HG02973 (cell line): ENCODE data around the gene SPATA13.

Source experiments
- ATAC-seq: cut with Tn5 transposase; IDR thresholded peaks from one replicate; pipeline ENCODE4 v1.9.1; 2021; ENCODE audit warnings: moderate library complexity; ENCODE audit not compliant: unreplicated experiment

Gene SPATA13

DNA sequence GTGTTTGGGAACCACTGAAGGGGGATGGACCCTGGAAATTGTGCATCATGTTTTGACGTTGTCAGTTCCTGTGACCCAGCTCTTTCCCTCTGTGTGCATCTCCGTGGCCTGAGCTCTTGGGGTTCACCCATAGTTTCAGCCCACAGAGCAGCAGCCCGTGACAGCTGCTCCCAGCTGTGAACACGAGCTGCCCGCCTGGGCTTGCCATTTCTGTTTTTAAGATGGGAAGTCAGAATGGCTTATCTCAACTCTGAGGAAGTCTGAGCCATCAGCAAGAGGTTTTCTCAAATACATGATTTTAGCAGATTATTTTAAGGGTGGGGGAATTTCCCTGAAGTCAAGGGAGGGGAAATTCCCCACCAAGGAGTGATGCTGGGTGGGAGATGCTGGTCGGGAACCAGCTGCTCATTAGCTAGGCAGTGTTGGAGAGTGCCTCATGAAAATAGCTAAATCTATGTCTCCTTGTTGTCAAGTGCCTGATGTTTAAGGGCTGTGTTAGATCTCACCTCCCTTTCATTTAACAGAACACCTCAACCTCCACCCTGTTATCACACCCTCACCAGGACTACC is 114.0 kb downstream of the SPATA13 start:
- ATAC-seq, result peak; percentile 56

DNA sequence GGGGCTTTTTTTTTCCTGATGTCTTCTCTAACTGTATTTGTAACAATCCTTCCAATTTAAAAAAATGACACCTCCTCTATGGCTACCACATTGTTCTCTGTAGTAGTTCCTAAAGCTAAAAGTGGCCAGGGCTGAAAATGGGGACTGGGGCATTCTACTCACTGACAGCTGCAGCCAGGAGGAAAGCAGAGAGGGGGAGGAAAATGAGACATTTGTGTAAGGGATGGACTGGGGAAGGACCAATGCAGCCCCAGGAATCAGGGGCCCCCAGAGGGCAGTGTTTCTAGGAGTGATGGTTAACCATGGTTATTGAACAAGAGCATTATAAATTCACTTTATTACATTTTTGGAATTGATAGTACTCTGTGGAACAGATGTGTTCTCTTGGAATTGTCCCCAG is 114.5 kb downstream of the SPATA13 start:
- no peak for ATAC-seq

DNA sequence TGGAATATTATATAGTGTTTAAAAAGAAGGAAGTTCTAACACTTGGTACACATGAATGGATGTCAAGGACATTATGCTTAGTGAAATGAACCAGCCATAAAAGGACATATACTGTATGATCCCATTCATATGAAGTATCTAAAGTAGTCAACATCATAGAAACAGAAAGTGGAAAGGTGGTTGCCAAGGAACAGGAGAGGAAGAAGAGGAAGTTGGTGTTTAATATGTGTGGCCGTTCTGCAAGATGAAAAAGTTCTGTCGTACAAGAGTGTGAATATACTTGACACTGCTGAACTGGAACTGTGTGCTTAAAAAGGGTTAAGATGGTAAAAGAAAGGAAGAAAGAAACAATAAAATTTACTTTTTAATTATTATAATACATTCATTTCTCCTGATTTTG is 115.8 kb downstream of the SPATA13 start:
- no peak for ATAC-seq

DNA sequence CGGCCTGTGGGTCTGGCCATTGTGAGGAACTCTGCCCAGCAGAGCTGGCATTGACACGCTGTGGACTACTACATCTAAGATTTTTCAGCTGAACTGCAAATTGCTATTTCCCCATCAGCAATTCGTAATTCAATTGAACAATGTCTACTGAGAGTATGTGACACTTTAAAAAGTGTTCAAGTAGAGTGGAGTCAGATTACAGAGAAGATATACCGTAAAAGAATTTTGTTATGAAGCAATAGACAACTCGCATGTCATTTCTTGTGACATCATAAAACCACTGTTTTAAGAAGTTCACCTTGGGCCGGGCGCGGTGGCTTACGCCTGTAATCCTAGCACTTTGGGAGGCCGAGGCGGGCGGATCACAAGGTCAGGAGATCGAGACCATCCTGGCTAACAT is 116.3 kb downstream of the SPATA13 start:
- no peak for ATAC-seq

DNA sequence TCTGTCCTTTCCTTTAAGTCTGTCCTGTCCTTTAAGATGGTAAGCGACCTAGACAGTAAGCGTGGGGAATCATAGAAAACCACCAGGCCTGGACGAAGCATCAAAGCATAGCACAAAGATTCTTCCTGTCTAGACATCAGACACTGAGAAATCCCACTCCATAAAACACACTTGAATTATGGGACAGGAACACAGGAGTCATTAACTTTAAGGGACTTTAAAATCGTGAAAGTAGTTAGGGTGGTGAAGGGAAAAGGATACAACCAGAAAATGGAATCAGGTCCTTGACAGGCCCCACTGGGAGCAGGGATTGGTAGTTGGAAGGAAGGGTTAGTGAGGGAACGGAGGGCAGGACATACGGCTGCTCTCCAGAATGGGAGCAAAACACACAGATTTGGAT is 117.2 kb downstream of the SPATA13 start:
- no peak for ATAC-seq

DNA sequence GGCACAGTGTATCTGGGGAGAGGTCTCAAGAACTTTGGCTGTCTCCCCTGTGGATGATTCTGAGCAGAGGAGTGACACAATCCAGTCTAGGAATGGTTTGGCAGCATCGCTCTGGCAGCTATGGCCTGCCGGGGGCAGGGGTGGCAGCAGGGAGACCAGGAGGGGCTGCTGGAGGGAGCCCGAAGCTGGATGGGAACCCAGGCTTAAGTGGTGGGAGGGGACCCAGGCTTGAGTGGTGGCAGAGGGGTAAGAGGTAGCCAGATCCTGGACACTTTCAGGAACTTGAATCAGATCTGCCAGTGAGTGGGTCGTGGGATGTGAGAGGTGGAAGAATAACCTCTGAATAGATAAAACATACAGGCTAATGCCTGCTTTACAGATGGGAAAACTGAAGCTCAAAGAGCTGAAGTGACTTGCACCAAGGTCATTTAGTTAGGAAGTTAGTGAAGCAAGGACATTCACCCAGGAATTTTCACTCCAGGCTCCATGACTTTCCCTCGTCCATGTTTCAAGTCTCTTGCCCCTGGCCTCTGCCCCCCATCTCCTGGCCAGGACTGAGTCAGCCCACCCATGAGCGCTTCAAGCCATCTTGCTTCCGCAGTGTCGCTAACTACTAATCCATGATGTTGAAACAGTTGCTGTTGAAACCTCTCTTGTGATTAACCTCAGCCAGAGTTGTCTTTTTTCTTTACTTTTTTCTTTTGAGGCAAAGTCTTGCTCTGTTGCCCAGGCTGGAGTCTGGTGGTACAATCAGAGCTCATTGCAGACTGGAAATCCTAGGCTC is 119.0 kb downstream of the SPATA13 start:
- no peak for ATAC-seq

DNA sequence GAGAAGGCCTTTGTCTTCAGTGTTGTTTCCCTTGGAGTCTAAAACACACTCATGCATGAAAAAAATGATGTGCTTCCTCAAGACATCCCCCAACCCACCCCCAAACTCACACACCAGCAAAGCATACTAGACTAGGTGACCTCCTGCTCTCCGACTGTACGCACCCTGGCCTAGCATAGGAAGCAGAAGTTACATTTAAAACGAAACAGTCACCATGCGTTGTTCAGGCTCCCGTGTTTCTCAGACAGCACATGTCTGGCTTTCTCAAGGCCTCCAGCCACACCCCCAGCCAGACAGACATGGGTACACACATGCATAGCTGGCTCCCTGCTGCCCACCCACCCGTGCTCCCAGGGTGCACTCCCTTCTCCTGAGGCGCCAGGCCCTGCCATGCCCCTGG is 120.2 kb downstream of the SPATA13 start:
- no peak for ATAC-seq

DNA sequence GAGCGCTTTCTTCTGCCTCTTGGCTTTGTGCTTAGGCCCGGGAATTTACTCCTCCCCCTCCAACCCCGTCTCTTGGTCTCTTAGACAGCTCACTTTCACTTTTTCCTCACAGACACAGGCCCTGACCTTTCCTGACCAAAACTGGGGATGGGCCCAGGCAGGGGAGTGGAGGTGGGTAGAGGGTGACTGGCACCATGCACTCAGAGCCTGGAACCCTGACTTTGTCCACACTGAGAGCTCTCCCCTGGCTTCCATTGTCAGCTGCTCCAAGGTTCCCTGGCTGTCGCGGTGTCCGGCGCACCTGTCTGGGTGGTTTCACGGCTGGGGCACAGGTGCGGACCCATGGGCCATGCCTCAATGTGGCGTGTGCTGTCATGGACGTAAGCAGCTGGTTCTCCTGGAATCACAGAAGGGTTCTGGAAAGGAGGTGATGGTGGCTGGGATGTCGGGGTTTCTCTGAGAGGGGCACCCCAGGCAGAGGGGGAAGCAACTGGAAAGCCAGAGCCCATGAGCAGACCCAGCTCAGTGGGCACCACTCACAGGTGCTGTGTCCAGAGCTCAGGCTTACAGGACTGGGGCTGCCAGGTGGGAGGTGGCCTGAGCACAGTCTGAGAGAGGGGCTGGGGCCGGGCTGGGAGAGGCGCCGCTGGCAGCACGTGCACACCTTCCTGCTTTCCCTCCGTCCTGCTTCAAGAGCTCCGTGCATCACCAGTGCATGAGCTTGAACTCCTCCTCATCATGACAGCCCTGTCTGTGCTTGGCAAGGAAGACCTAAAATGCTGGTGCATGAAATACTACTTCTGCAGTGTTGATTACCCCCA is 120.9 kb downstream of the SPATA13 start:
- no peak for ATAC-seq

DNA sequence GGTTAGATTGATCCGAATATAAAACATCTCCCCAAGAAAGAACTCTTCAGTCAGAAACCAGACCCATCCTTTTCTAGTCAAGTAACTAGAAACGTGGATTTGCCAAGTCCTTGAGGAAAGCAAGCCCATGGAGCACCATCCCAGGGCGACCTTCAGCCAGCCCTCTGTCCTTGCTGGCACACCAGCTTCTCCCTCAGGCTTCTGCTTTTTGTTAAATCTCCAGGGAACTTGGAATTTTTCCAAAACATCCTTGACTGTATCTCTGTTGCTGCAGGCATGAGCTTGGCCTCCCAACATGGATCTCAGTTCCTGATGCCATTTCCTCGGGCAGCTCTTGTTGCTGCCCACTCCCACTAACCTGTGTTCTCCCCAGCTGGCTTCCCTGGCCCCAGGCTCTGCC is 121.7 kb downstream of the SPATA13 start:
- ATAC-seq, result no peak

DNA sequence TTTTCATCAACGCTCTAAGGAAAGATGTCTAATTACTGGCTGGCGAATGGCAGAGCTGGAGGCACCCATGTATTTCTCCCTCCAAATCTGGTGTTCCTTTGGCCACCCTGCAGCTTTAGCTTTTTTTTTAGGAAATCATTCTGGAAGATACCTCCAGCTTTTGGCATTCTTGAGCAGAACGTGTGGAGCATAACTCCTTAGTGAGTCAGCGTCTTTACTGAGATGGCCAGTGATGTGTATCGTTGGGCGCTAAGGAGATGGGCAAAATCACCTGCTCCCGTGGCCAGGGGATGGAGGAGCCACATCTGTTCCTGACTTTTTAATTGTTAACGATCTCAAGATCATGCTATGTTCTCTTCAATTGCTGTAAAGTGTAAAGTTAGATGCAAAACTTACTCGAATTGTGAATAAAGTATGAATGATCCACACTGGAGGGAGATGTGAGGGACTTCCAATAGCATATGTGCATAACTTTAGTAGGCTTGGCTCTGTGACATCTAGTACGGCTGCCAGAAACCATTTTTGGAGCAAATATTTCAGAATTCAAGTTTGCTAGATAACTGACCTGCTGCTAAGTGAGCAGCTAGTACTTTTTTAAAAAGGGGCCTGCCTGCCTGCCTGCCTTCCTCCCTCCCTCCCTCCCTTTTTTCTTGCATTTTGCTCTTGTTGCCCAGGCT is 124.5 kb downstream of the SPATA13 start:
- no peak for ATAC-seq

DNA sequence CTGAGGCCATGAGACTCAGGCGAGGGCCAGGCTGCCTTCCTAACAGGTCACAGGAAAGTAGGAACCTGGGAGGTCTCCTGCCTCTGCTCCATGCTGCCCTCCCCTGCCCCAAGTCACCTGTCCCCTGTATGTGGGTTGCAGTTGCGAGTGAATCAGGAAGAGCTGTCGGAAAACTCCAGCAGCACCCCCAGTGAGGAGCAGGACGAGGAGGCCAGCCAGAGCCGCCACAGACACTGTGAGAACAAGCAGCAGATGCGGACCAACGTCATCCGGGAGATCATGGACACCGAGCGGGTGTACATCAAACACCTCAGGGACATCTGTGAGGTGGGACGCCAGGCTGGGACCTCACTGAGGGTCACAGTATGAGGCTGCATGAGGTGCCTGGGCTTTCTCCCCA is 126.1 kb downstream of the SPATA13 start:
- no peak for ATAC-seq

DNA sequence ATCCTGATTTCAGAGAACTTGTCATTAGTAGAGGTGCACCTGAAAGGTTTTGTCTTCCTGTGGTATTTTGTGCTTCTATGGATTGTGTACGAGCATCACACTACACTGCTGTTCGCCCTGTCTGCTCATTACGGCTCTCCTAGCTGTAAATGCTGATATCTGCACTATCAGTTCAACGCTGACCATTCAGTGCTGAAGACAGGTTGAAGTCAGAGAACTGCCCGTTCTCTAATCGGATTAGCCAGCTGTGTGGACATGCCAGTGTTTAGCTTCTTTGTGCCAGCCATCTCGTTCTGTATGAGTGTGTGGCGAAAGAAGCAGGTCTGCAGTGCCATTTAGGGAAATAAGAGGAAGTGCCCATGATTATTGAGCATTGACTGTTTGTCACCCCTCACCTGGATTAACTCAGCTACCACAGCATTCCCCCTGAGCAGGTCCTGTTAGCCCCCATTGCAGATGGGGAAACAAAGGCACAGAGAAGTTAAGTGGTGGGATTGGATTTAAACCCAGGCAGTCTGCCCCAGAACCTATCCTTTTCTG is 127.3 kb downstream of the SPATA13 start:
- no peak for ATAC-seq

DNA sequence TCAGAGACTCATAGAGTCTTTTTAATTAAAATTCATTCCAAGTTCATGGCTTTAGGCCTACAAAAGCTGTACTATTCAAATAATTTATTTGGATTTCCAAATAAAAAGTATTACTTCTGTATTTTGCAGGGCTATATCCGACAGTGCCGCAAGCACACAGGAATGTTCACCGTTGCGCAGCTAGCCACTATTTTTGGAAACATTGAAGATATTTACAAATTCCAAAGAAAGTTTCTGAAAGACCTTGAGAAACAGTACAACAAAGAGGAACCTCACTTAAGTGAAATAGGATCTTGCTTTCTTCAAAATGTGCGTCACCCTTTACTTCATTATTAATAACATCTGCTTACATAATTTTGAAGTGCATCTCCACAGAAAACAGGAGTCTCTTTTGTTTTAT is 128.3 kb downstream of the SPATA13 start:
- no peak for ATAC-seq

DNA sequence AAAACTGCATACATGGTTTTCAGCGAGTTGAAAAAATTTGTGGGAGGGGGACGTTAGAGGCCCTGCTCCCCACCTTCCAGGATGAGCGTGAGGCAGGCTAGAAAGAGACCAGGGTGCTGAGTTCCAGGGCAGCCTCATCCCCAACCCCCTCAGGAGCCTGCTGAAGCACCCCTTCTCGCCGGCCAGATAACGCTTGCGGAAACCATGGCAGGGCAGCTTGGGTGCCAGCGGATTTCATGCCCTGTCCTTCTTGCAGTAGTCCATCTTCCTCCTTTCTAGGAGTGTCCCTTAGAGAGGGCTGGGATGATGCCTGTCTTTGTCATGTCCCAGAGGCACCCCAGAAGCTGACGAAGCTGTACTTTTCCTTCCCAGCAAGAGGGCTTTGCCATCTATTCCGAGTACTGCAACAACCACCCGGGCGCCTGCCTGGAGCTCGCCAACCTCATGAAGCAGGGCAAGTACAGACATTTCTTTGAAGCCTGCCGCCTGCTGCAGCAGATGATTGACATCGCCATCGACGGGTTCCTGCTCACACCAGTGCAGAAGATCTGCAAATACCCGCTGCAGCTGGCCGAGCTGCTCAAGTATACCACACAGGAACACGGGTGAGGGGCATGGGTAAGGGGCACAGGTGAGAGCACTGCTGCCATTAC is 129.9 kb downstream of the SPATA13 start:
- no peak for ATAC-seq

DNA sequence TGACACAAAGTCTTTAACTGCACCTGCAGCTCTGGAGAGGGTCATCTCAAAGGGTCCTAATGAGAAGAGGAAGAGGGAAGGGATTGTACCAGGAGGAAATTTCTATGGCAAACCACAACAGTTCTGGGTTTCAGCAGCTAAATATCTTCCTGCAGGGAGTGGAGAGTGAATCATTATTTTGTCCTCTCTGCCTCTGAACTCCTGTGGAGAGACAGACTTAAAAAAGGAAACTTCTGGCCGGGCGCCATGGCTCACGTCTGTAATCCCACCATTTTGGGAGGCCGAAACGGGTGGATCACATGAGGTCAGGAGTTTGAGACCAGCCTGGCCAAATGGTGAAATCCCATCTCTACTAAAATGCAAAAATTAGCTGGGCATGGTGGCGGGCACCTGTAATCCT is 132.0 kb downstream of the SPATA13 start:
- ATAC-seq, result no peak

DNA sequence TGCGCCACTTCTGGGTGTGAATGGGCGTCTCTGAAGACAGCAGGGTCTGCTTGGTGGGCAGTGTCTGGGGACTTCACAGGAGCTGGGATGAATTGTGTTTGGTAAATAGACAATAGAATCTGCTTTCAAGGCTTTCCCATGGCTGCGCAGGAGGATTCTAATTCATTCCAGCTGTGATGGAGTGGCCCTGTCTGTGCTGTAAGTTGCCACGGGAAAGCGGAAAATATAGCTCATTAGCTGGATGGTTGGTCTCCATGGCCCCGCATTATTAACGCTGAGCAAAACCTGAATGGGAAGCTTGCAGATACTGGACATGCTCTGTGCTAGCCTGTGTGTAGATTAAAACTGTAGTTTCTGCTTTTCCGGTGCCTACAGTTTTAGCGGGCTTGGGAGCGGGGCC is 133.2 kb downstream of the SPATA13 start:
- no peak for ATAC-seq

DNA sequence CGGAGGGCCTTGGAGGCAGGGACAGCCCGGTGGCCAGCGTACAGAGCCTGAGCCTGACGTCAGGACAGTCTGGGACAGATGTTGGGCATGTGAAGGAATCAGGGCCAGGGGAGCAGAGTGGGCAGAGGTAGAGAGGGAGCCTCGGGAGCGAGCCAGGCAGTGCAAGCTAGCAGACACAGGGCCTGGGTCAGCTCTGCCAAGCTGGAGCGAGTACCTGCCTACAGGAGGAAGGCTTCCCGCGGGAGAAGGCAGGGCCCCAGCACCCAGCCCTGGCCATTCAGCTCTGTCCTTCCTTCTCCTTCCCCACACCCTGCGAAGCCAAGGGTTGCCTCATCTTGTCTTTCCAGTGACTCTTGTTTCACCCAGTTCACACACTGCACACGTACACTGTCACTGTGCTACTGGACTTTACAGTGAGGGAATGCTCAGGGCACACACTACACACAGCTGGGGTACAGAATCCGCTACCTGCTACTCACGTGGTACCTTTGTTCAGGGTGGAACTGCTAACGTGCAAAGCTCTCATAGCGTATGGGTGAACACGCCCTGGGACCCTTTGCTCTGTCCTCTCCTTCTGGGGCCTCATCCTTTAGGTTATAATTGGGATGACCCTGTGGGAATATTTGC is 139.1 kb downstream of the SPATA13 start:
- ATAC-seq, result no peak

DNA sequence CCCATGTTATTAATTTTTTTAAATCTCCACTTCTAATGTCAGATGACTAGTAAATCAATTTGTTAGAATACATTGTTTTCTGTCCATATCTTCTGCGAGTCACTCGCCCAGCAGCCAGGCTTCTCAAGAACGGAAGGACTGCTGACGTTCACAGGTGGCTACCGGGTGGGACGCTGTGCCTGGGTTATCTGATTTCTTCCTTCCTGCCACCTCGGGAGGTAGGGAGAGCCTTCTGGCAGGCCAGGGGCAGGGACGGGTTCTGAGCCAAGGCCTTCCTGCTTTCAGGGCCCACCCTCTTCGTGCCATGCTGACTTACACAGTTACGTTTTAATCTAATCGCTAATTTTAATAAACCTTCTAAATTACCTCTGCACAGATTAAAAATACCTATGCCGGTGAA is 140.9 kb downstream of the SPATA13 start:
- no peak for ATAC-seq

DNA sequence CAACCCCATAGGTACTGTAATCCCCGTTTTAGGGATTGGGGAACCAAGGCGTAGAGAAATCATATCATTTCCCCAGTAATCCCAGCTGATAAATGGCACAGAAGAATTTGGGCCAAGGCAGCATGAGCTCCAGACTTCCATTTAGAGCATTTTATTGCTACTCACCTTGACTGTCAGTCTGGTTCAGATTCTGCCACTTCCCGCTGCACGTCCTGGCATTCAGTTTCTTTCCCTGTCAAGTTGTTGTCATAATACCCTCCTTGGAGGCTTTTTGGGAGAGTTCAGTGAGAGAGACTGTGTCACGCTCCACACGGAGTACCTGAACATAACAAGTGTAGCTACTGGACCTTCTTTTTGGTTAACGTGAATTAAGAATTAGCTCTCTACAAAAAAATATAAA is 141.4 kb downstream of the SPATA13 start:
- no peak for ATAC-seq

DNA sequence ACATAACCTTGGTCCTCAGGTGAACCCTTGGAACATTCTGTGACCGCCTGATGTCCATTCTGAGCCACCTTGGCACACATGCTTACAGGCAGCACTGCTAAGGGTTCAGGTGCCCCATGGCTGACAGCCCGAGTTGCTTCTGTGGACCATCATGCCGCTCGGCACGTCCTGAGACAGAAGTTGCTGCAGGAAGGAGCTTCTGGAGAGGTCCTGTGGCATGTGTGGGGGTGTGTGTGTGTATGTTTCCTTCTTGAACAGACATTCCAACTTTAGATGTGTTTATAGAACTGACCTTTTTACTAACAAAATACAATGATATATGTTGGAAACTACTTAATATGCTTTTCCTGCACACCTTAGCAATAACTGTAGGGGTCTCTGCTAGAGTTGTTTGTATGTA is 144.1 kb downstream of the SPATA13 start:
- ATAC-seq, result no peak
